Ishikawa (cell line): ENCODE results near the gene RMDN3.

Experiments
- CEBPB ChIP-seq: IDR thresholded peaks from 2 replicates; pipeline ENCODE4 v1.6.1; 2012
- CREB1 ChIP-seq: IDR thresholded peaks from 2 replicates; pipeline ENCODE4 v1.6.1; 2012; ENCODE audit warnings: low read depth
- EGR1 ChIP-seq: IDR thresholded peaks from 2 replicates; pipeline ENCODE4 v1.6.1; 2012
- EP300 ChIP-seq: IDR thresholded peaks from 2 replicates; pipeline ENCODE4 v1.6.1; 2012; ENCODE audit warnings: borderline replicate concordance
- FOXM1 ChIP-seq: IDR thresholded peaks from 2 replicates; pipeline ENCODE4 v1.6.1; 2012; ENCODE audit warnings: low read depth, borderline replicate concordance
- MAX ChIP-seq: IDR thresholded peaks from 2 replicates; pipeline ENCODE4 v1.6.1; 2012
- NFIC ChIP-seq: IDR thresholded peaks from 2 replicates; pipeline ENCODE4 v1.6.1; 2012
- RAD21 ChIP-seq: IDR thresholded peaks from 2 replicates; pipeline ENCODE4 v1.6.1; 2012; ENCODE audit warnings: low read depth
- REST ChIP-seq: IDR thresholded peaks from 2 replicates; pipeline ENCODE4 v1.6.1; 2012; ENCODE audit warnings: low read depth, mild to moderate bottlenecking
- TAF1 ChIP-seq: IDR thresholded peaks from 2 replicates; pipeline ENCODE4 v1.6.1; 2012; ENCODE audit warnings: low read depth, mild to moderate bottlenecking
- TCF12 ChIP-seq: IDR thresholded peaks from 2 replicates; pipeline ENCODE4 v1.6.1; 2012; ENCODE audit warnings: low read depth
- TEAD4 ChIP-seq: IDR thresholded peaks from 2 replicates; pipeline ENCODE4 v1.6.1; 2012
- YY1 ChIP-seq: IDR thresholded peaks from 2 replicates; pipeline ENCODE4 v1.6.1; 2012; ENCODE audit warnings: low read depth
- ZBTB7A ChIP-seq: IDR thresholded peaks from 2 replicates; pipeline ENCODE4 v1.6.1; 2012; ENCODE audit warnings: low read depth
- TF ChIP-seq, protein P1 (sequence below): IDR thresholded peaks from 2 replicates; pipeline ENCODE4 v1.6.1; 2012

Gene RMDN3

DNA sequence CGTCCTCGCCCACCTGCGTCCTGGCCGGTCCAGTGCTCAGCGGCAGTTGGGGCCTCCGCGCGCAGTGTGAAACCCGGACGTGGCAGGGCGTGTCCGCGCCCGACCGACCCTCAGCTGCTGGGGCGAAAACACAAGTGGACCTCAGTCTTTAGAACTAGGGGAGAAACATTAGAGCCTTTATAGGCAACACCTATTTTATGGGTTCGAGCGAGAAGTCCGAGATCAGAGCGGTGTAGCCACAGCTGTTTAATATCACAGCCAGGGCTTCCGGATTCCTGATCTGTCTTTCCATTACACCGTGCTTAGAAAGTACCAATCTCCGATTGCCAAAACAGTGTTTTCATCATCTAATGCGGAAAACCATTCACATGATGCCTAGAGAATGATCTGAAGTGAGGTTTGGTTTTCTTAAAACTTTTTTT lies 59.6 kb downstream of the RMDN3 start:
- no peak for TF ChIP-seq TEAD4
- TF ChIP-seq NFIC = no peak

GRCh38 chr15:40694688-40695468 lies 60.2 kb downstream of the RMDN3 start, which contains the start of gene RAD51:
RAD51 (plus strand) TSS chr15:40695174; CDS start chr15:40698759, 3,585 bp downstream.
- TF ChIP-seq TEAD4 (0 out of 2 replicates have a peak, but pooled peaks have one; percentile 50), EGR1 (no peak; the same call in 1 of the 2 replicates), TCF12 (0 out of 2 replicates have a peak, but pooled peaks have one; percentile 17), EP300 (no peak; the same call in 1 of the 2 replicates), REST (no peak), ZBTB7A (no peak), YY1 (peak; percentile 68), FOXM1 (0 out of 2 replicates have a peak, but pooled peaks have one; percentile 39), CEBPB (no peak), NFIC (no peak), CREB1 (peak; percentile 65; the same call in 1 of the 2 replicates), TAF1 (peak; percentile 65), MAX (peak; percentile 87), RAD21 (no peak)
- TF ChIP-seq, protein P1, sequence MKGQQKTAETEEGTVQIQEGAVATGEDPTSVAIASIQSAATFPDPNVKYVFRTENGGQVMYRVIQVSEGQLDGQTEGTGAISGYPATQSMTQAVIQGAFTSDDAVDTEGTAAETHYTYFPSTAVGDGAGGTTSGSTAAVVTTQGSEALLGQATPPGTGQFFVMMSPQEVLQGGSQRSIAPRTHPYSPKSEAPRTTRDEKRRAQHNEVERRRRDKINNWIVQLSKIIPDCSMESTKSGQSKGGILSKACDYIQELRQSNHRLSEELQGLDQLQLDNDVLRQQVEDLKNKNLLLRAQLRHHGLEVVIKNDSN = peak; percentile 25; the same call in 1 of the 2 replicates

DNA sequence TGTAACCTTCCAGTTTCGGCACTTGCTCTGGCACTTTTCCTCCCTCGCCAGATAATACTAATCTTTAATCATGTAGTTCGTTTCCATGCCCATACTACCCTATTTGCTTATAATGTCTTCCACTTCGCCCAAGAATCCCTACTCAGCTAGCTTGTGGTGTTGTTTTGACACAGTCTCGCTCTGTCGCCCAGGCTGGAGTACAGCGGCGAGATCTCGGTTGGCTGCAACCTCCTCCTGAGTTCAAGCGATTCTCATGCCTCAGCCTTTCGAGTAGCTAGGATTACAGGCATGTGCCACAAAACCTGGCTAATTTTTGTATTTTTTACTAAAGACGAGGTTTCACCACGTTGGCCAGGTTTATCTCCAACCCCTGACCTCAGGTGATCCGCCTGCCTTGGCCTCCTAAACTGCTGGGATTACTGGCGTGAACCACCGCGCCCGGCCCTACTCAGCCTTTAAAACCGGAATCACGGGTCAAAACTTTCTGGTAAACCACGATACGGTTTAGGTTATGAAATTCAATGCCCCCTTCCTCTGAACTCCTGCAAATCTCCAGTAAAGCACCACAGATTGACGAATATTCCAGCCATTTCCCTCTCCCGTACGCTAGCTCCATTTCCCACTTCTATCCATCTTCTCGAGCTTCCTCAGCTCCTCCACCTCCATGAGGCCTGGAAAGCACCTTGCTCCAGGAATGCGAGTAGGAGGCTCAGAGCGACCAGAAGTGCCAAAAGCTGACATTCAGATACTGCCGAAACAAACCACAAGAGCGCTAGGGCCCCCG lies 61.0 kb downstream of the RMDN3 start:
- TF ChIP-seq ZBTB7A = no peak
- no peak; the same call in 1 of the 2 replicates for TF ChIP-seq TEAD4
- no peak for TF ChIP-seq FOXM1
- 0 out of 2 replicates have a peak, but pooled peaks have one; percentile 19 for TF ChIP-seq EP300

DNA sequence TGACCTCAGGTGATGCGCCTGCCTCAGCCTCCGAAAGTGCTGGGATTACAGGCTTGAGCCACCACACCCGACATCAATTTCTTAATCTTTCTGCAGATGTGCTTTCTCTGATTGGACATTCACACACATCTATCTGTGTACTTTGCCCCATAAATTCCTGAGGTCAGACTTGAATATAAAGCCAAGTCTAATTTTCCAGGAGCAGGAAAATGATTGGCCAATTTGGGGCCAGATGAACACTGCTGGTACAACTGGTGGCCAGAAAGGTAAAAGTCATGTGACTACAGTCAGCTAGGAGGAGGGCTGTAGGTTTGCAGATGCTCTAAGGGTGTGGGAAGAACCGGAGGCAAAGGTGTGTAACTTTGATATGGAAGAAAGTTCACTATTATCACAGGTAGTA lies 63.3 kb downstream of the RMDN3 start:
- TF ChIP-seq, protein P1 = no peak
- TF ChIP-seq REST (no peak), TCF12 (no peak), TAF1 (no peak), RAD21 (no peak), YY1 (no peak), EGR1 (no peak), ZBTB7A (no peak), CEBPB (no peak), EP300 (no peak), NFIC (no peak), MAX (no peak), FOXM1 (no peak), TEAD4 (no peak), CREB1 (no peak)

GRCh38 chr15:40688932-40689799 lies 65.9 kb downstream of the RMDN3 start:
- TF ChIP-seq TEAD4 (no peak), TAF1 (no peak), REST (no peak), CREB1 (no peak), CEBPB (no peak), YY1 (no peak), EGR1 (no peak), FOXM1 (no peak), EP300 (no peak), NFIC (no peak), ZBTB7A (no peak), TCF12 (no peak), RAD21 (no peak), MAX (no peak)
- TF ChIP-seq, protein P1 = no peak
